GM18502 (cell line): ENCODE results near the gene TOR1B.
"Not testable (repeated sequence)": the region's sequence is repeated elsewhere in the genome, so short reads cannot be mapped to it uniquely, and the experiment has no call there.

Experiments used
- ATAC-seq: cut with Tn5 transposase; IDR thresholded peaks from one replicate; pipeline ENCODE4 v1.9.1; 2021; ENCODE audit warnings: mild to moderate bottlenecking; ENCODE audit not compliant: unreplicated experiment, poor library complexity

TOR1B gene

GRCh38 chr9:129776096-129776495, 26.9 kb upstream of the TOR1B start:
- not testable (repeated sequence) for ATAC-seq

- ATAC-seq = no peak
Measured at GRCh38 chr9:129776566-129776937, 26.4 kb upstream of the TOR1B start.

GRCh38 chr9:129776938-129777768, 25.8 kb upstream of the TOR1B start:
- ATAC-seq = no peak

- no peak for ATAC-seq
Measured at GRCh38 chr9:129777769-129778130, 25.2 kb upstream of the TOR1B start.

- no peak for ATAC-seq
Measured at GRCh38 chr9:129778469-129778868, 24.5 kb upstream of the TOR1B start.

GRCh38 chr9:129779560-129780190, 23.3 kb upstream of the TOR1B start:
- ATAC-seq = no peak

- no peak for ATAC-seq
Measured at GRCh38 chr9:129781131-129781530, 21.9 kb upstream of the TOR1B start.

- ATAC-seq = no peak
Measured at GRCh38 chr9:129781981-129782380, 21.0 kb upstream of the TOR1B start.

- no peak for ATAC-seq
Measured at GRCh38 chr9:129783516-129784361, 19.2 kb upstream of the TOR1B start.

- not testable (repeated sequence) for ATAC-seq
Measured at GRCh38 chr9:129784970-129785369, 18.0 kb upstream of the TOR1B start.

GRCh38 chr9:129785866-129786265, 17.1 kb upstream of the TOR1B start:
- ATAC-seq = no peak

GRCh38 chr9:129786481-129786880, 16.5 kb upstream of the TOR1B start:
- ATAC-seq = no peak

- ATAC-seq = no peak
Measured at GRCh38 chr9:129794549-129794948, 8.4 kb upstream of the TOR1B start.

- ATAC-seq = not testable (repeated sequence)
Measured at GRCh38 chr9:129796029-129796428, 7.0 kb upstream of the TOR1B start.

GRCh38 chr9:129798973-129799372, 4.0 kb upstream of the TOR1B start:
- no peak for ATAC-seq

GRCh38 chr9:129801504-129801903, 1.5 kb upstream of the TOR1B start:
- no peak for ATAC-seq

GRCh38 chr9:129803676-129804060, 684 bp downstream of the TOR1B start:
- ATAC-seq = peak; percentile 5

- no peak for ATAC-seq
Measured at GRCh38 chr9:129806061-129806460, 3.1 kb downstream of the TOR1B start.

GRCh38 chr9:129809346-129809745, 6.4 kb downstream of the TOR1B start:
- ATAC-seq = no peak

GRCh38 chr9:129810116-129810515, 7.1 kb downstream of the TOR1B start:
- ATAC-seq = no peak

- ATAC-seq = no peak
Measured at GRCh38 chr9:129810788-129811187, 7.8 kb downstream of the TOR1B start.
